BLaER1 (cell line): ENCODE data around the gene JAK1.
"Not testable (repeated sequence)": the region's sequence is repeated elsewhere in the genome, so short reads cannot be mapped to it uniquely, and the experiment has no call there.

Source experiments
- H3K27ac ChIP-seq: shearing (Covaris generic); formaldehyde crosslinking; 2 replicates; pipeline ENCODE4 v1.8.1; 2022
- H3K27me3 ChIP-seq: shearing (Covaris generic); formaldehyde crosslinking; 2 replicates; pipeline ENCODE4 v1.8.1; 2022
- H3K36me3 ChIP-seq: shearing (Covaris generic); formaldehyde crosslinking; 2 replicates; pipeline ENCODE4 v1.8.1; 2022
- H3K4me1 ChIP-seq: shearing (Covaris generic); formaldehyde crosslinking; 2 replicates; pipeline ENCODE4 v1.8.1; 2022
- H3K4me2 ChIP-seq: shearing (Covaris generic); formaldehyde crosslinking; 2 replicates; pipeline ENCODE4 v1.8.1; 2022
- H3K4me3 ChIP-seq: shearing (Covaris generic); formaldehyde crosslinking; 2 replicates; pipeline ENCODE4 v1.8.1; 2022
- H3K9ac ChIP-seq: shearing (Covaris generic); formaldehyde crosslinking; 2 replicates; pipeline ENCODE4 v1.8.1; 2022
- H3K9me3 ChIP-seq: shearing (Covaris generic); formaldehyde crosslinking; 2 replicates; pipeline ENCODE4 v1.8.1; 2022
- H4K20me1 ChIP-seq: shearing (Covaris generic); formaldehyde crosslinking; 2 replicates; pipeline ENCODE4 v1.8.1; 2022
- Cebpa-rat ChIP-seq: shearing (Covaris generic); IDR thresholded peaks from 2 replicates; pipeline ENCODE4 v1.8.1; 2022

JAK1 gene

GRCh38 chr1:64838486-64838885 lies 127.9 kb downstream of the JAK1 start:
- H3K27me3 ChIP-seq = no peaks in the 10 kb centered on the region
- H3K9me3 ChIP-seq = no peaks in the 10 kb centered on the region
- TF ChIP-seq Cebpa-rat = no peak
- H3K4me3 ChIP-seq = no peak overlapping the region
- peaks cover 88% of the 10 kb centered on the region for H3K36me3 ChIP-seq
- no peak overlapping the region for H3K27ac ChIP-seq
- H3K9ac ChIP-seq = no peak overlapping the region
- H4K20me1 ChIP-seq = 0 out of 2 replicates have a peak, but pooled peaks cover 3% of the 10 kb centered on the region
- peaks cover 12% of the 10 kb centered on the region for H3K4me1 ChIP-seq
- no peak overlapping the region for H3K4me2 ChIP-seq

GRCh38 chr1:64836802-64837201 lies 129.5 kb downstream of the JAK1 start:
- Histone ChIP-seq H3K27ac (no peak overlapping the region), H3K9ac (no peak overlapping the region), H3K36me3 (peaks cover 95% of the 10 kb centered on the region), H3K4me1 (no peaks in the 10 kb centered on the region), H3K4me3 (no peak overlapping the region), H3K27me3 (no peaks in the 10 kb centered on the region), H3K4me2 (no peak overlapping the region), H3K9me3 (no peaks in the 10 kb centered on the region), H4K20me1 (no peaks in the 10 kb centered on the region)
- TF ChIP-seq Cebpa-rat = no peak

GRCh38 chr1:64834734-64835133 lies 131.6 kb downstream of the JAK1 start:
- H3K27me3 ChIP-seq = no peaks in the 10 kb centered on the region
- no peak overlapping the region for H3K4me3 ChIP-seq
- no peak for TF ChIP-seq Cebpa-rat
- no peaks in the 10 kb centered on the region for H3K4me1 ChIP-seq
- no peaks in the 10 kb centered on the region for H4K20me1 ChIP-seq
- no peak overlapping the region for H3K9ac ChIP-seq
- H3K36me3 ChIP-seq = peaks cover 94% of the 10 kb centered on the region
- H3K9me3 ChIP-seq = no peaks in the 10 kb centered on the region
- no peak overlapping the region for H3K4me2 ChIP-seq
- no peak overlapping the region for H3K27ac ChIP-seq

- H3K27ac ChIP-seq = no peak overlapping the region
- H3K4me2 ChIP-seq = no peak overlapping the region
- H3K9me3 ChIP-seq = no peaks in the 10 kb centered on the region
- H4K20me1 ChIP-seq = no peaks in the 10 kb centered on the region
- TF ChIP-seq Cebpa-rat = no peak
- peaks cover 66% of the 10 kb centered on the region for H3K36me3 ChIP-seq
- no peak overlapping the region for H3K4me3 ChIP-seq
- H3K9ac ChIP-seq = no peak overlapping the region
- no peaks in the 10 kb centered on the region for H3K27me3 ChIP-seq
- H3K4me1 ChIP-seq = peaks cover 9% of the 10 kb centered on the region; the same call in 1 of the 2 replicates
Measured at GRCh38 chr1:64830030-64830651, 136.2 kb downstream of the JAK1 start.

- Histone ChIP-seq H3K36me3 (peaks cover 60% of the 10 kb centered on the region), H3K4me2 (no peak overlapping the region), H3K27ac (no peak overlapping the region), H3K9me3 (no peaks in the 10 kb centered on the region), H3K9ac (no peak overlapping the region), H3K27me3 (no peaks in the 10 kb centered on the region), H3K4me3 (no peak overlapping the region), H4K20me1 (no peaks in the 10 kb centered on the region), H3K4me1 (peaks cover 9% of the 10 kb centered on the region; the same call in 1 of the 2 replicates)
- TF ChIP-seq Cebpa-rat = no peak
Measured at GRCh38 chr1:64829411-64830029, 136.8 kb downstream of the JAK1 start.

GRCh38 chr1:64828829-64829228 lies 137.5 kb downstream of the JAK1 start:
- TF ChIP-seq Cebpa-rat = no peak
- Histone ChIP-seq H3K4me2 (no peak overlapping the region), H3K9ac (no peak overlapping the region), H3K36me3 (peaks cover 53% of the 10 kb centered on the region), H3K27ac (no peak overlapping the region), H3K27me3 (no peaks in the 10 kb centered on the region), H3K9me3 (no peaks in the 10 kb centered on the region), H3K4me1 (peaks cover 9% of the 10 kb centered on the region; the same call in 1 of the 2 replicates), H4K20me1 (no peaks in the 10 kb centered on the region), H3K4me3 (no peak overlapping the region)

GRCh38 chr1:64826991-64827390 lies 139.4 kb downstream of the JAK1 start:
- Histone ChIP-seq H3K4me2 (no peak overlapping the region), H3K9me3 (no peaks in the 10 kb centered on the region), H4K20me1 (no peaks in the 10 kb centered on the region), H3K27ac (no peak overlapping the region), H3K4me3 (no peak overlapping the region), H3K4me1 (peaks cover 9% of the 10 kb centered on the region; the same call in 1 of the 2 replicates), H3K27me3 (no peaks in the 10 kb centered on the region), H3K9ac (no peak overlapping the region), H3K36me3 (peaks cover 36% of the 10 kb centered on the region)
- no peak for TF ChIP-seq Cebpa-rat

GRCh38 chr1:64823691-64824476 lies 142.5 kb downstream of the JAK1 start:
- H4K20me1 ChIP-seq = no peaks in the 10 kb centered on the region
- H3K9me3 ChIP-seq = no peaks in the 10 kb centered on the region
- no peak for TF ChIP-seq Cebpa-rat
- H3K36me3 ChIP-seq = peaks cover 23% of the 10 kb centered on the region; the same call in 1 of the 2 replicates
- no peak overlapping the region for H3K4me2 ChIP-seq
- no peak overlapping the region for H3K4me3 ChIP-seq
- H3K27me3 ChIP-seq = no peaks in the 10 kb centered on the region
- H3K9ac ChIP-seq = no peak overlapping the region
- H3K27ac ChIP-seq = no peak overlapping the region
- H3K4me1 ChIP-seq = peaks cover 4% of the 10 kb centered on the region; the same call in 1 of the 2 replicates

- Histone ChIP-seq H4K20me1 (no peaks in the 10 kb centered on the region), H3K4me3 (no peak overlapping the region), H3K4me1 (no peaks in the 10 kb centered on the region), H3K27me3 (no peaks in the 10 kb centered on the region), H3K4me2 (no peak overlapping the region), H3K27ac (no peak overlapping the region), H3K9me3 (no peaks in the 10 kb centered on the region), H3K9ac (no peak overlapping the region), H3K36me3 (peaks cover 23% of the 10 kb centered on the region; the same call in 1 of the 2 replicates)
- TF ChIP-seq Cebpa-rat = no peak
Measured at GRCh38 chr1:64822621-64823020, 143.7 kb downstream of the JAK1 start.

GRCh38 chr1:64820572-64820971 lies 145.8 kb downstream of the JAK1 start:
- not testable (repeated sequence) for H3K27ac ChIP-seq, H3K4me1 ChIP-seq, H4K20me1 ChIP-seq, H3K4me3 ChIP-seq, H3K27me3 ChIP-seq, H3K9ac ChIP-seq, H3K4me2 ChIP-seq
- Histone ChIP-seq H3K36me3 (peaks cover 32% of the 10 kb centered on the region), H3K9me3 (peaks cover 15% of the 10 kb centered on the region)

- H3K27me3 ChIP-seq, H3K4me1 ChIP-seq, H3K9ac ChIP-seq, H4K20me1 ChIP-seq, H3K4me2 ChIP-seq, H3K4me3 ChIP-seq, H3K27ac ChIP-seq: not testable (repeated sequence)
- peaks cover 48% of the 10 kb centered on the region for H3K36me3 ChIP-seq
- H3K9me3 ChIP-seq = peaks cover 15% of the 10 kb centered on the region
Measured at GRCh38 chr1:64817364-64817763, 149.0 kb downstream of the JAK1 start.
